GM18499 (cell line): ENCODE data around the gene LIN37.

Source experiments
- ATAC-seq: cut with Tn5 transposase; IDR thresholded peaks from one replicate; pipeline ENCODE4 v1.9.1; 2021; ENCODE audit warnings: moderate number of reproducible peaks; ENCODE audit not compliant: insufficient read depth, unreplicated experiment

LIN37 gene

DNA sequence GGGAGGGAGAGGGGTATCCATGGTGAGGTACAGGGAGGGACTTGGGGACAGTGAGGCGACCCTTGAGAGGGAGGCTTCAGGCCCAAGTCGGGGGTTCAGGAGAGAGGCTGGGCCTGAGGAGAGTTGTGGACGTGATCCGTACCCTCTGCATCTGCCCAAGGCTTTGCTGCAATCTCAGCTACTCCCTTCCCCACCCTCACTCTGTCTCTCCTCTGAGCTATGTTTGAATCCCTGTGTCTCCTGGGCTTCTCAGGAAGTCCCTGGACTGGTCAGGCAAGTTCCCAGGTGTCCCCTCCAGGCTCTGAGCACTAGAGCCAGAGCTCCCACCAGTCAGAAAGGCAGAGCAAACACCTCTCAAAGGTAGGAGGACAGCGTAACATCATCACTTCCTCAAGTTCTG, 1.8 kb downstream of the LIN37 start:
- no peak for ATAC-seq

DNA sequence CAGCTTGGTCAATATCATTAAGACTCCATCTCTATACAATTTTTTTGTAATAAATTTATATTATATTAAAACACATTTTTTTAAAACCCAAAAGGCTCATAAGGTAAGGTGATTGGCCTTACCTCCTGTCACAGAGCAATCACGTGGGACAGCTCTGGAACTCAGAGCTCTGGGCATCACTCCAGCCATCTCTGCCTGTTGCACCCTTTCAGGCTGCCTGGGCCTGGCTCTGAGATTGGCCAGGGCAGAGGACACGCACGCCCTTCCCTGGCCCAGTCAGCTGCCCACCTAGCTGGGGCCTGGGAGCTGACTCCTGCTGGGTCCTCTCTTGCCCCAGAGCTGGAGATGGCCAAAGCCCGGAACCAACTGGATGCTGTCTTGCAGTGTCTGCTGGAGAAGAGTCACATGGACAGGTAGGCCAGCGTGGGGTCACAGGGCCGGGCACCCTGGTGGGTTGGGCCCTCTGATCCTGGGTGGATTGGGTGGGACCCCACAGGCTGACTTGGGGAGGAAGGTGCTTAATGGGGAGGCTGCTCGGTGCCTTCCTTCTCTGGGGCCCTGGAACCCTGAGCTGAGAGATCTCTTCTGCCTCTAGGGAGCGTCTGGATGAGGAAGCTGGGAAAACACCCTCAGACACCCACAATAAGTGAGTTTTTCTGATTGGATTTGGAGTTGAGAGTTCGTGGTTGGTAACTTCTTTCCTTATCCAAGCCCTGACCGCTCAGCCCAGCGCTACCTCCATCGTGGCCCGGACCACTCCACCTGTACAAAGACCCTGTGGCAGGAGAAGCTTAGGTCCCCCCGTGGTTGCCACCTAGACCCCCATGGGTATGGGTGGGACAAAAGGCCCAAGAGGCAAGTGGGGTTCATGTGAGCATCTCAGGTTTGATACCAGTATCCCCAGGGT, 3.7 kb downstream of the LIN37 start:
- no peak for ATAC-seq

DNA sequence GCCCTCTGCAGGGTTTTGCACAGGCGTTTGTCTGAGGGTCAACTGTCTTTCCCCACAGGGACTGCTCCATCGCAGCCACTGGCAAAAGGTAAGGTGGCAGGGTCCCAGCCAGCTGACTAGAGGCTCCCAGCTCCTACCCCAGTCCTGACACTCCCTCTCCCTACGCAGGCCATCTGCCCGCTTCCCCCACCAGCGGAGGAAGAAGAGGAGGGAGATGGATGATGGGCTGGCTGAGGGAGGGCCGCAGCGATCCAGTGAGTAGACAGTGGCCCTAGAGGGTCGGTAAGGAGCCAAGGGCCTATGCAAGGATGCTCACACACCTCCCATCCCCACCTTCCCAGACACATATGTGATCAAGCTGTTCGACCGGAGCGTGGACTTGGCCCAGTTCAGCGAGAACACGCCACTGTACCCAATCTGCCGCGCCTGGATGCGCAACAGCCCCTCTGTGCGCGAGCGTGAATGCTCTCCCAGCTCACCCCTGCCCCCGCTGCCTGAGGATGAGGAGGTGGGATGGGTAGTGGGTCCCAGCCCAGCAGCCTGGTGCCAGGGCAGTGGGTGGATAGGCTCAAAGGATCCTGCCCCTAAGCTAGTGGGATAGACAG, 4.5 kb downstream of the LIN37 start:
- ATAC-seq = no peak

DNA sequence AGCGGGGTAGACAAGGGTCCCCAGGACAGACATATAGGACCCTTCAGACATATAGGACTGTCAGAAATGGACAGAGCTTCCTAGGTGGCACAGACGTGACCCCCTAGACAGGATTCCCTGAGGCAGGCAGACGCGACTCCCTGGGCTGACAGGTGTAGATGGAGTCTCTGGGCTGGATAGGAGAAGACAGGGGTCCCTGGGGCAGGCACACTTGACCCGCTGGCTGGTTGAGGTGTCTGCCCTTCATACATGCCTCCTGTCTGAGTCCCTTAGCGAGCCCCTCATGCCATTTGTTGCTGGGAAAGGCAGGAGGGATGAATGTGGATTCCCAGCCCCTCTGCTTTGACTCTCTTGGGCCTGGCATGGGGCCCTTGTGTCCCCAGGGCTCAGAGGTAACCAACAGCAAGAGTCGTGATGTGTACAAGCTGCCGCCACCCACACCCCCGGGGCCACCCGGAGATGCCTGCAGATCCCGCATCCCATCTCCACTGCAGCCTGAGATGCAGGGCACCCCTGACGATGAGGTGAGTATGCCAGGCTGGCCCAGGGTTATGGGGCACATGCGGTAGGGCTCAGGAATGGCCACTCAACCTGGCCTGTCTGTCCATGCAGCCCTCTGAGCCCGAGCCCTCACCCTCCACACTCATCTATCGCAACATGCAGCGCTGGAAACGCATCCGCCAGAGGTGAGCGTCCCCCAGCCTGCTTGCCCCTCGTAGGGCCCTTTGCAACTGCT, 5.4 kb downstream of the LIN37 start:
- ATAC-seq = no peak

DNA sequence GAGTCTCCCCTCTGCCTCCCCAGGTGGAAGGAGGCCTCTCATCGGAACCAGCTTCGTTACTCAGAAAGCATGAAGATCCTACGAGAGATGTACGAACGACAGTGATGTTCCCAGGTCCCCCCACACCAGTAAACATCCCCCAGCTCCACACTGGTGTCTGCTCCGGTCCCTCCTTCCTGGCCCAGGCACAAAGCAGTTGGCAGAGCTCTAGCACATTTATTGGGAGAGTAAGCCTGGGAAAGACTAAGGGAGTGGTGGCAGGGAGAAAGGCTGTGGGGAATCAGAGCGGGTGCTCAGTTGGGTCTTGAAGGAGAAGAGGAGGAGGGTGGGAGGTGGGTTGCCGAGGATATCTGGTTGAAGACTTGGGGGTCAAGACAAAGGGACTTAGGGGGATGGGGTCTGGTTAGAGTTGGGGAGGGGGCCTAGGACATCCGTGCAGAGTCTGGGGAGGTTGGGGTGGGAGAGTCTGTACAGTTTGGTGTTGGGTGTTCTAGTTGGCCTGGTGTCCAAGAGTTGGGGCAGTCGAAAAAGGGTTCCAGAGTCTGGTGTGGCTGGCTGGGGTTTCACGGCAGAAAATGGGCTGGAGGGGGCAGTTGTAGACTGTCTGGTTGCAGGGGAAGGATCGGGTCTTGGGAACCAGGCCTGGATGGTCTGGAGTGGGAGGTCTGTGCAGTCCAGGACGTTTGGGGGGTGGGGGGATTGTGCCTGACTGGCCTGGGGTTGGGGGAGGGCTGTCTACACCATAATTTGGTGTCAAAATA, 6.2 kb downstream of the LIN37 start:
- ATAC-seq = no peak

DNA sequence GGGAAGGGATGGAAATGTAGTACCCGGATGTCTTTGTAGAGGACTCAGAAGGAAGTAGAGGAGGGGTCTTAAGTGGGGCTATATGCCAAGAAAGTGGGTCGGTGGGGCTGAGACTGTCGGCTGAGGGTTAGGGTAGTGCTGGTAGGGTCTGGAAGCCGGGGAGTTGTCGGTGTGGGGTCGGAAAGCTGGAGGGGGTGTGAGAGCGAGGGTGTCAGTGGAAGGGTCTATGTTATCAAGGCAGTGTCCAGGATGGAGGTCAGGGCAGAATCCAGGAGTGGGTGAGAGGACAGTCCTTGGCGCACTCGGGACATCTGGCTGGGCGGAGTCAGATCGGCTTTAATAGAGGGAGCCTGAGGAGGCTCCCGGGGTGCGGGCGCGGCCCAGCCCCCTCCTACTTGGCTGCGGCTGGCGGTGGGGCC, 6.8 kb downstream of the LIN37 start:
- no peak for ATAC-seq

DNA sequence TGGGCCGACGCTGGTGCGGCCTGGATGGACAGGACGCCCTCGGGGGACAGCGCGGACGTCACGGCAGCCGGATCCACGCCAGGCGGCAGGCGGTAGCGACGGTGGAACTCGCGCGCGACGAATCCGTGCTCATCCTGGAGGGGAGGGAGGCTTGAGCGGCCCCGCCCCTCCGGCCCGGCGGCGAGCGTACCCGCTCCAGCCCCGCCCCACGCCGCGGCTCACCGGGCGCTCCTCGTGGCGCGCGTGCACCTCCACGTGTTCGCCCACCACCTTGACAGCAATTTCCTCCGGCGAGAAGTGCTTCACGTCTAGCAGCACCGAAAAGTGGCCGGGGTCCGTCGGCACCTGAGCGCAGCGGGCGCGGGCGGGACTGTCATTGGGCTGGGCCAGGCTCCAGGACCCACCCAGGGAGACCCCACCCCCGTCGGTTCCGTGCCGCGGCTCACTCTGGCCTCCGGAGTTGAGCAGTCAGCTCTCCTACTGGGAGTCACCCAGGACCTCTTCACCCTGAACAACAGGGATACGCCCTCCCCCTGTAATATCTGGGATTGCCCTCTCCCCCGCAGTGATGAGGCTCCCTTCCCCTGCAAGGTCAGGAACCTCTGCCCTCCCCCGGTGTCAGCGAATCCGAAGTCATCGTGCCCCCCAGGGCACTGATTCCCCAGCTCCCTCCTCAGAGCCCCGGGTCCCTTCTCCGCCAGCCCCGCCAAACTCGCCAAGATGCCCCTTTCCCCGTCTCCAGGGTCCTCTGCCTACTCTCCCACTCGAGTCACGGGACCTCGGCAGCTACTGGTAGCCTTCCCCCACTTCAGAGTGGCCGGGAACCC, 7.4 kb downstream of the LIN37 start:
- no peak for ATAC-seq

DNA sequence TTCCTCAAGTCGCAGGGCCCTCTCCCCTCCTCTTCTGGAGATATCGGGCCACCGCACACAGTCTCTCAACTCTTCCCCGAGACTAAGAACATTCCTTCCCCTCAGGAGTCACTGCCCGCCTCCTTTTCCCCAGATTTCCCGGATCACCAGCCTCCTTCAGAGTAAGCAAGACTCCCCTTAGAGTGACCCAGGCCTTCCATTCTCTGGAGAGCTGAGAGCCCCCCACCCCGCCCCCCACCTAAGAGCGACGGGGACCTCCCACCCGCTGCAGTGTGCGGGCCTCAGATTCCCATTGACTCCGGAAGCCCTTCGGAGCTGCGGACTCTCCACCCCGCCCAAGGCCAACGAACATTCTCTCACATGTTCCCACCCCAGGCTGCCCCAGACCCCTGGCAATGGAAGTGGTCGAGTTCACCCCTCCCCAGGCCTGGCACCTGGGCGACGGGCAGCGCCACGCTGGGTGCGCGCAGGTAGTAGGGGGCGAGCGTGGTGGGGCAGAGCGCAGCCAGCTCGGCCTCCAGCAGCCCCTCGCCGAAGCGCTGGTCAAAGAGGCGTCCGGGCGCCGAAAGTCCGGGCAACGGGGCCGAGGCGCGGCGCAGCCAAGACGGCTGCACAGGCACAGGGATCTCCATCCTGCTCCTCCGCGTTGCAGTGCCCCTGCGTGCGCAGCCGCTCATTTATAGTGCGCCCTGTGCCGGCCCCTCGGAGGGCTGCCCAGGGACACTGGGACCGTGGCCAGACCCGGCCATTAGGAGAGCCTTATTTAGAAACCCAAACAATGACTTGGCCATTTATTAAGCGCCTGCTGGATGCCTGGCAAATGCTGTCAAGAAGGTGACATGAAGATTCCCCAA, 8.2 kb downstream of the LIN37 start, which contains the start of gene HSPB6:
TSS of gene HSPB6 (minus strand) at position 653 of the 854 bp plus-strand sequence. CDS start at position 632, 21 bp downstream.
- no peak for ATAC-seq

DNA sequence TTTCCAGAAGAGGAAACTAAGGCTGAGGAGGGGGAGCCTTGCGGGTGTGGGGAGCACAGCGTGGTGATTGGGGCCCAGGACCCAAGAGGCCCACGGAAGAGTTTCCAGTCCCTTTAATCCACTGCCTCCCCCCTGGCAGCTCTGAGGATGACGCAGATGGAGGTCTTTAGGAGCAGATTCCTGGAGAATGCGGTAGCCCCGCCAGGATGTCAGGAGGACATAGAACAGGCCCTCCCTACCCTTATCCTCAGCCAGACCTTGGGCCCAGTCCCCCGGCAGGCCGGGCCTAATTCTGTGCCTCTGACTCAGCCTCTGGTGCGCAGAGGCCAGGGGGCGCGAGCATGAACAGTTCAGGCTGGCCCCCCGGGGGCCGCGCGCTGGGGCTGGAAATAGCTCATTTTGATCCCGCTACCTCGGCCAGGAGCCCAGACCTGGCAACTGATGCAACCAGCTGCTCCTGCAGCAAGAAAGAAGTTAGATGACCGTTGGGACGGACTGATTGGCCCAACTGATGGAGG, 8.9 kb downstream of the LIN37 start:
- ATAC-seq = no peak

DNA sequence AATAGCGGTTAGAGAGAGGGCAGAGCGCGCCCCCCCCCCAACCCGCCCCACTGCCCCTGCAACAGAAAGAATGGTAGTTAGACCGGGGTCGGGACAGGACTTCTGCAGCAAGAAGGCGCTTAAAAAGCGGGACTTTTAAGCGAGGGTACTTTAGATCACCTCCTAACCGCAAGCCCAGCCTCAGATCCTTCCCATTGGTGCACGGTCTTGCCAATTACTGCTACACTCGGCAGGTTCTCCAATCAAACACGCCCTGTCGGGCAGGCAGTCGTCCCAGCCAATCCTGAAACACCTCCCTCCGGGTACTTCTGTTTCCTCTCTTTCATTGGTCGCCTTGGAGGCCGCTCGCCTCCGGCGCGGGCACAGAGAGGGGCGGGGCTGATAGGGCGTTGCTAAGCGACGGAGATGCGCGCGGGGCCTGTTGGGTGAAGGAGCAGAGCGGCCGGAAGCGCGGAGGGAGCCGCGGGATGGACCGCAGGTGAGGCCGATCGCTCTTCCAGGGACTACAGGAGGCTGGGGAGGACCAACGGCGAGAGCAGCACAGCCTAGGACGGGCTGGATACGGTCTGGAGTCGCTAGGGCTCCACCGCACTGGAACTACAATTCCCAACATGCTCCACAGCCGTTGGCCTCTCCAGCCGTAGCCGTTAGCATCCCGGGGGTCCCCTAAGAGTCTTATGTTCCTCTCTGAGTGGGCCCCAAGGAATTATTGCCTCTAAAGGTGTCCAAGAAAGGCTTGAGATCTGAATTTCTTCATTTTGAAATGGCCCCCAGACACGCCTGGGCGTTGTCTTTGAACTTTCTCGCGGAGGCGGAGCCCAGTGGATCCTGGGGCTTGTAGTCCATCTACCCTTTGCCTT, 9.6 kb downstream of the LIN37 start, which contains the start of gene PROSER3:
TSS of gene PROSER3 (plus strand) at position 428 of the 860 bp plus-strand sequence. CDS start at position 468, 40 bp downstream.
- ATAC-seq = peak; percentile 93

DNA sequence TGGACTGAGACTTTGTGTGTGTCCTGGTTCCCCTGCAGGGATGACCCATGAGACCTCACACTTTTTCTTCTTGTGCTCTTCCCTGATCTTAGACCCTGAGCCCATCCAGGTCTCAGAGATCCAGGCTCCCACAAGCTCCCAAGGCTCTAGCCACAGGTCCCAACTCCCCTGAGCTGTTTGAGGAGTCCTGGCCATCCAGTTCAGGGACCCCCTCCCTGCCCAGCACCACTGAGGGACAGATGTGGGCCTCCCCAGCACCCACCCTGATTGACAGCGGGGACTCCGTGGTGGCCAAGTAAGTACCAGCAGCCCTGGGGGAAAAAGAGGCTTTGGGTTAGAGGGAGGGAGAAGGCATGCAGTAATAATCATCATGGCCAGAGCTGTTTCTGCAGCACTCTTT, 11.3 kb downstream of the LIN37 start:
- ATAC-seq = no peak

DNA sequence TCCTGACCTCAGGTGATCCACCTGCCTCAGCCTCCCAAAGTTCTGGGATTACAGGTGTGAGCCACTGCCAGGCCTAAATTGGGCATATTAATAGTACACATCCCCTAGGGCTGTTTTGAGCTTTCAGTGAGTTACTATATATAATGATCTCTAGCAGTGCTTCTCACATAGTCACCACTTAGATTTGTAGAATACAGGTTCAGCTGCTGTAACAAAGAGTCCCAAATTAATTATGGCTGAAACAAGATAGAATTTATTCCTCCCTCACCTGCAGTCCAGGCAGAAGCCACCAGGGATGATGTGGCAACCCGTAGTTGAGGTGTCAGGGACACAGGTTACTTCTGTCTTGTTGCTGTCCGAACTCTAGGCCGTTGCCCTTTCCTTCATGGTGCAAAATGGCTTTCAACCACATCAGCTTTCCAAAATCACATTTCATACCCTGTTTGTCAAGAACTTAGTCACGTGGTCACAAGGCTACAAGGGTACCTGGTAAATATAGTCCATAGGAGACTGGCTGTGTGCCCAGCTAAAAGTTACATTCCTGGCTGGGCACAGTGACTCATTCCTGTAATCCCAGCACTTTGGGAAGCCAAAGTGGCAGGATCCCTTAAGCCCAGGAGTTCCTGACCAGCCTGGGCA, 12.5 kb downstream of the LIN37 start:
- ATAC-seq = no peak

DNA sequence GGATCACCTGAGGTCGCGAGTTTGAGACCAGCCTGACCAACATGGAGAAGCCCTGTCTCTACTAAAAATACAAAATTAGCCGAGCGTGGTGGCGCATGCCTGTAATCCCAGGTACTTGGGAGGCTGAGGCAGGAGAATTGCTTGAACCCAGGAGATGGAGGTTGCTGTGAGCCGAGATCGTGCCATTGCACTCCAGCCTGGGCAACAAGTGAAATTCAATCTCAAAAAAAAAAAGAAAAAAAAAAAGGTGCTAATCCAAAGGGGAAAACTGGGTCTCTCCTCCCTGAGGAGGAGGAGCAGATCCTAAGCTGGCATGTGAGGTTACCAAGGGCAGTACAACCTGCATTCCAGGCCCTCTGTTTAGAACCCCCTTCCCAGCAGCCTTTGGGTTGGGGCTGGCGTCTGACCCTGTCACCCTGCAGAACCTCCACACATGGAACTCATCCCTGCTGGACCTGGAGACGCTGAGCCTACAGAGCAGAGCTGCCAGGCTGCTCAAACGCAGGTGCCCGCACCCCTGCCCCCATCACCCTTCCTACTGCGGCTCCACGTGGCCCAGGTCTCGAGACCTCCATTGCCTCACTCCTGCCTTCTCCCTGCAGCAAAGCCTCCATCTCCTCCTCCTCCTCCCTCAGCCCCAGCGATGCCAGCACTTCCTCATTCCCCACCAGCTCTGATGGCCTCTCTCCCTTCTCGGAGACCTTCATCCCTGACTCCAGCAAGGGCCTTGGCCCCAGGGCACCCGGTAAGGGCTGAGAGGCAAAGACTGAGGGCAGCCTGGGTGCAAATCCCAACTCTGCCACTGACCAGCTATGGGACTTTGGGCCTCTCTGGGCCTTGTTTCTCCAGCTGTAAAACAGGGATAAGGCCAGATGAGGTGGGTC, 16.3 kb downstream of the LIN37 start:
- ATAC-seq = no peak

DNA sequence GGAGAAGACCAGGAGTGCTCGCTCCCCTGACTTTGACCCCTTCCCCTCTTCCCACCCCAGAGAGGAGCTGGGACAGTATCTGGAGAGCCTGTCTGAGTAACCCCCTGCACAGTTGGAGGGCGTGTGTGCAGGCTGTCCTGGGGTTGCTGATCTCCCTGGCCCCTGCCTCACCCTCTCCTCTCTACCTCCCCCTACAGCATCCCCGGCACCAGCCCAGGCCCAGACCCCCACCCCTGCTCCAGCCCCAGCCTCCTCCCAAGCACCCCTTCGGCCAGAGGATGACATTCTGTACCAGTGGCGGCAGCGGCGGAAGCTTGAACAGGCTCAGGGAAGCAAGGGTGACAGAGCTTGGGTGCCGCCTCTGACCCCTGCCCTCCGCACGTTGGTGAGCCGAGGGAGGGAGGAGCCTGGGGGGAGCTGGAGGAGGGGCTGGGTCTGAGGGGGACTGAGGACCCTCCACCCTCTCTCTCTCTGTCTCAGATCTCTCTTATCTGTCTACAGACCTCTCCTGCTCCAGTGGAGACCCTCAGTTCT, 18.3 kb downstream of the LIN37 start:
- no peak for ATAC-seq

DNA sequence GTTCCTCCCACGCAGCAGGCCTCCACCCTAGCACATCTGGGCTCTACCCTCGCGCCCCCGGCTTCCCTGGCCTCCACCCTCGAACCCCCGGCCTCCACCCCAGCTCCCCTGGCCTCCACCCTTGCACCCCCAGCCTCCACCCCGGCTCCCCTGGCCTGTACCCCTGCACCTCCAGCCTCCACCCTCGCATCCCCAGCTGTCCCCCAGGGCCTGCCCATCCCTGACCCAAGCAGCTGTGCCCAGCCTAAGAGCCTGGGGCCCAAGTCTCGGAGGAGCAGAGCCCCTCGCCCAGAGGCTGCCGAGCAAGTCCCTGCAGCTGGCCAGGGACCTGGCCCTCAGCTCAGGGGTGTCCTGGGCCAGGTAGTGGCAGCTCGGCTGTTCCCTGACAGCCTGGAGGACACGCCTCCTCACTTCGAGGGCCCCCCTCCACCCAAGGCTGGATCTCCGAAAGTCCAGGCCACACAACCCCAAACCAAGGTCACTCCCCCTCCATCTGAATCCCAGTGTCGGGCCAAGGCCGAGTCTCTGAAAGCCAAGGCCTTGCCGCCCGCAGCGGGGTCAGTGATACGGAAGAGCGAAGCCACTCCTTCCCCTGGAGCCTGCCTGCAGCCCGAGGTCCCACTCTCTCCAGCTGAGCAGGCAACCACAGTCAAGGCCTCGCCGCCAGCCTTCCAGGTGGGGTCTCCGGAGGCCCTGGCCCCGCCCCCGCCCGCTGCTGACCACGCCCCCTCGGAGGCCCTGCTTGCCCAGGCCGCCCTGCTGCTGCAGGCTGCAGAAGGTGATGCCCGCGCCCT, 19.1 kb downstream of the LIN37 start:
- ATAC-seq = no peak
